K562 (cell line): ENCODE data around the gene OVCA2. TPM values are rescaled to one million over a fixed set of nuclear protein-coding genes. Genes with fewer than 3 reads are reported as not detected.

ENCODE experiments used
- ATAC-seq: fragments of 200-7000 bp; cut with Tn5 transposase; 3 replicates; pipeline ENCODE4 v1.9.1; 2020; ENCODE audit warnings: moderate library complexity
- BruUV-seq: library from RNA; stranded (reverse); fragments of 400-500 nt; replicated peaks from 2 replicates; lab custom pipeline; 2021; lab: Mats Ljungman, UMichigan
- CTCF ChIA-PET: fragments of 300-600 bp; formaldehyde crosslinking; extraction: SDS; loops from one replicate; lab custom pipeline; 2021; ENCODE audit warnings: low intra/inter-chr PET ratio; lab: Yijun Ruan, JAX
- POLR2A ChIA-PET: fragments of 300-600, 350-650 bp; sonication (Branson Sonifier 250); formaldehyde crosslinking; extraction: SDS; loops from one replicate; lab custom pipeline; 2021; ENCODE audit warnings: antibody characterized with exemption, inconsistent platforms; lab: Yijun Ruan, JAX
- DNase-seq, 4 experiments: peaks; one replicate each; pipeline versions ENCODE4 v3.0.0 to v3.0.0-alpha.2; 2011 to 2018; ENCODE audit warnings: low spot score in 3 of 4, mixed read lengths in 3 of 4; ENCODE audit errors: extremely low read depth in 1 of 4
- FAIRE-seq: peaks from 2 replicates; lab custom pipeline; 2011; peaks lifted over from hg19 to GRCh38; lab: Jason Lieb, UNC
- H2AFZ ChIP-seq: 2 replicates; pipeline ENCODE4 v1.6.0; 2011; ENCODE audit warnings: low read depth, low read length, control low read depth, inconsistent platforms
- H3K27ac ChIP-seq: fragments of 200-600 bp; 3 replicates; pipeline ENCODE4 v1.8.0; 2011; ENCODE audit warnings: low read depth, mild to moderate bottlenecking, control low read depth, inconsistent platforms, low read length, moderate library complexity, mixed read lengths; ENCODE audit errors: extremely low read depth
- H3K27me3 ChIP-seq, 2 experiments: fragments of 300-600 bp in 1 of 2; 2 replicates in 1 of 2; 3 replicates in 1 of 2; pipeline versions ENCODE4 v1.6.0 to v1.8.0; 2011; ENCODE audit warnings: inconsistent platforms in 2 of 2, low read length in 2 of 2, mild to moderate bottlenecking in 1 of 2, mixed read lengths in 1 of 2, moderate library complexity in 1 of 2; ENCODE audit not compliant: control insufficient read depth in 2 of 2, insufficient read depth in 2 of 2
- H3K36me3 ChIP-seq: fragments of 300-600 bp; 3 replicates; pipeline ENCODE4 v1.8.0; 2011; ENCODE audit warnings: mild to moderate bottlenecking, low read length, inconsistent platforms; ENCODE audit not compliant: control insufficient read depth, insufficient read depth
- H3K4me1 ChIP-seq, 2 experiments: fragments of 200-600 bp in 1 of 2; replicated peaks in 1 of 2; 2 replicates in 1 of 2; 3 replicates in 1 of 2; pipeline versions ENCODE4 v1.5.1 to v1.8.0; 2011; ENCODE audit warnings: inconsistent platforms in 2 of 2, low read length in 2 of 2, mild to moderate bottlenecking in 1 of 2, mixed read lengths in 1 of 2, moderate library complexity in 1 of 2; ENCODE audit not compliant: control insufficient read depth in 2 of 2, insufficient read depth in 2 of 2
- H3K4me2 ChIP-seq: 2 replicates; pipeline ENCODE4 v1.6.1; 2011; ENCODE audit warnings: low read length, control low read depth, inconsistent platforms, mixed read lengths; ENCODE audit not compliant: insufficient read depth
- H3K4me3 ChIP-seq: fragments of 200-600 bp; sonication (generic), shearing (Covaris generic); 2 replicates; pipeline ENCODE4 v1.5.1; 2016; ENCODE audit warnings: control low read depth, inconsistent platforms
- H3K79me2 ChIP-seq: fragments of 200-600 bp; 3 replicates; pipeline ENCODE4 v1.8.0; 2011; ENCODE audit warnings: low read length, inconsistent platforms; ENCODE audit not compliant: control insufficient read depth, insufficient read depth
- H3K9ac ChIP-seq, 2 experiments: 2 replicates each; pipeline versions ENCODE4 v1.6.0 to v1.6.1; 2011; ENCODE audit warnings: low read depth in 2 of 2, low read length in 2 of 2, control low read depth in 1 of 2, inconsistent platforms in 1 of 2, mild to moderate bottlenecking in 1 of 2, mixed read lengths in 1 of 2; ENCODE audit not compliant: insufficient read depth in 1 of 2
- H3K9me1 ChIP-seq: one replicate; pipeline ENCODE4 v1.6.0; 2011; ENCODE audit warnings: inconsistent platforms, mild to moderate bottlenecking, low read length, moderate library complexity; ENCODE audit not compliant: control insufficient read depth, insufficient read depth
- H3K9me3 ChIP-seq: replicated peaks from 2 replicates; pipeline ENCODE4 v1.5.1; 2011; ENCODE audit warnings: low read depth, low read length, inconsistent platforms; ENCODE audit not compliant: control insufficient read depth, insufficient read depth
- H4K20me1 ChIP-seq: replicated peaks from 2 replicates; pipeline ENCODE4 v1.6.1; 2011; ENCODE audit warnings: low read length, inconsistent platforms, mixed read lengths; ENCODE audit not compliant: control insufficient read depth, insufficient read depth
- E2F4 ChIP-seq: sonication (generic); formaldehyde crosslinking; IDR thresholded peaks from 2 replicates; pipeline ENCODE4 v1.8.0; 2022; ENCODE audit warnings: mild to moderate bottlenecking, low read depth, missing genetic modification reagents
- KAT2B ChIP-seq: IDR thresholded peaks from one replicate; pipeline ENCODE4 v1.6.1; 2012; ENCODE audit warnings: low read depth, mild to moderate bottlenecking, control low read depth, inconsistent platforms, low read length, moderate library complexity
- MTF1 ChIP-seq: fragments of 250-450 bp; sonication (Bioruptor Pico); IDR thresholded peaks from 2 replicates; pipeline ENCODE4 v1.9.0; 2021; ENCODE audit warnings: moderate library complexity, mild to moderate bottlenecking, inconsistent platforms, borderline replicate concordance
- RBM25 ChIP-seq: fragments of 200-400 bp; formaldehyde crosslinking; IDR thresholded peaks from 2 replicates; pipeline ENCODE4 v1.6.1; 2018; ENCODE audit warnings: low read length, low read depth, moderate library complexity; ENCODE audit not compliant: severe bottlenecking
- ZNF347 ChIP-seq: fragments of 450-650 bp; formaldehyde crosslinking; IDR thresholded peaks from 2 replicates; pipeline ENCODE4 v1.4.0; 2020; ENCODE audit warnings: low read depth, mild to moderate bottlenecking, moderate library complexity
- WGBS: fragments of 100-300 bp; shearing (Covaris generic); methylation state at CpG from one replicate; pipeline ENCODE4 v1.1.6; 2016; ENCODE audit warnings: low coverage, mixed read lengths; ENCODE audit not compliant: insufficient coverage; ENCODE audit errors: missing lambda C conversion rate; 5-methylcytosine and 5-hydroxymethylcytosine counted together
- in situ Hi-C: fragments of 300-500 bp; cut with MboI; formaldehyde crosslinking; loops from 4 replicates; pipeline ENCODE4 v1.15.0; 2018; ENCODE audit warnings: inconsistent platforms, mixed read lengths
- intact Hi-C: fragments of 100-400 bp; cut with micrococcal nuclease; formaldehyde crosslinking; loops from 2 replicates; pipeline ENCODE4 v1.14.2; 2022
- polyA plus RNA-seq, 8 experiments: library from polyadenylated mRNA; depleted of rRNA in 4 of 8; stranded (reverse) in 5 of 8; unstranded in 3 of 8; fragments of >200 nt; fragmentation: Nextera tagmentation in 2 of 8; fragmentation: Illumina TruSeq in 1 of 8; extraction: Ambion mirVana in 2 of 8; extraction: Trizol in 1 of 8; gene quantifications; 2 replicates each; pipeline versions ENCODE4 v1.2.1 to v1.2.3, GENCODE V29; 2011 to 2014; ENCODE audit warnings: inconsistent platforms in 1 of 8, missing spikeins in 1 of 8
- total RNA-seq, 7 experiments: library from RNA; depleted of rRNA in 6 of 7; stranded (reverse); fragments of >200 nt in 6 of 7; fragmentation: Illumina TruSeq in 2 of 7; extraction: Trizol in 2 of 7; gene quantifications; 2 replicates each; pipeline versions ENCODE4 v1.2.1 to v1.2.3, GENCODE V29; 2011 to 2021; ENCODE audit warnings: low replicate concordance in 1 of 7
- TF ChIP-seq, protein P1 (sequence below): sonication (generic); formaldehyde crosslinking; IDR thresholded peaks from 2 replicates; pipeline ENCODE4 v1.8.0; 2022; ENCODE audit warnings: mild to moderate bottlenecking, missing genetic modification reagents

Gene OVCA2
- total and polyA plus RNA-seq, 9 of the 15 experiments (the other 6 are each of a cell fraction or from before 2014, with no cell fraction given), result 3.0 to 23.7 (median 14.1) TPM

GRCh38 chr17:2003525-2003924, 38.3 kb upstream of the OVCA2 start:
- TF ChIP-seq ZNF347 (CRISPR knock-in tag), result no peak
- peak; percentile 44 for TF ChIP-seq RBM25
- TF ChIP-seq, all 486 proteins: peak for 1
- no TSS peak for BruUV-seq
- Histone ChIP-seq H3K27me3 (peaks cover 0 to 2% of the 10 kb centered on the region in 2 experiments; a peak in 2 of 5 replicates), H3K9me3 (no peaks in the 10 kb centered on the region), H3K27ac (no peak overlapping the region), H2AFZ (no peak overlapping the region), H3K4me1 (peaks cover 0 to 9% of the 10 kb centered on the region in 2 experiments; a peak in 2 of 5 replicates), H3K36me3 (no peaks in the 10 kb centered on the region), H3K9ac (no peak overlapping the region), H3K4me3 (no peak overlapping the region), H4K20me1 (no peaks in the 10 kb centered on the region), H3K4me2 (no peak overlapping the region), H3K79me2 (no peaks in the 10 kb centered on the region), H3K9me1 (no peaks in the 10 kb centered on the region)
- ChIA-PET CTCF (no interaction called here), POLR2A (no interaction called here)
- no peak for ATAC-seq
- WGBS, result 34% methylated on average over 10 of the region's 13 CpGs
- intact Hi-C loops, result no loop called here
- no peak for DNase-seq
- in situ Hi-C loops, result no loop called here
- no peak for FAIRE-seq

DNA sequence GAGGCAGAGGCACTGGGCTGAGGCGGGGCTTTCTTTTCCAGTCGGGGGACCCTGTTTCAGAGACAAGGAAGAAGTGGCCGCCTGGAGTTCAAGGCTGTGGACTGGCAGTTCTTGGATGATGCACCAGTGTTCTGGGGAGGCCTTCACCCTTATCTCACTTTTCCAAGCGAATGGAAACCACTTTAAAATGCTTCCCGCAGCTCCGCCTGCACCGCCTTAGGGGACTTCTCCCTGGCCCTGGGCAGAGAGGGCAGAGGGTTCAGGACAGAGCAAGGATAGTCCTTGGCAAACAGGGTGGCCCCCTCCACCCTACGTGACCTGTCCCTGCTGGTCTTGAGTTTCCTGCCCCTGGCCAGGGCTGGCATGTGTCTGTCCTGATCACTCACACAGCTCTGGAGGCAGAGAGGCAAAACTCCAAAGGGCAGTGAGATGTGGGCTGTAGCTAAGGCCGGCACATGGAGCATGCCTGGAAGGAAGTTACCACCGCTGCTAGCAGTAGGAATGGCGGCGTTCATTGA, 37.3 kb upstream of the OVCA2 start:
- TF ChIP-seq, protein P1, sequence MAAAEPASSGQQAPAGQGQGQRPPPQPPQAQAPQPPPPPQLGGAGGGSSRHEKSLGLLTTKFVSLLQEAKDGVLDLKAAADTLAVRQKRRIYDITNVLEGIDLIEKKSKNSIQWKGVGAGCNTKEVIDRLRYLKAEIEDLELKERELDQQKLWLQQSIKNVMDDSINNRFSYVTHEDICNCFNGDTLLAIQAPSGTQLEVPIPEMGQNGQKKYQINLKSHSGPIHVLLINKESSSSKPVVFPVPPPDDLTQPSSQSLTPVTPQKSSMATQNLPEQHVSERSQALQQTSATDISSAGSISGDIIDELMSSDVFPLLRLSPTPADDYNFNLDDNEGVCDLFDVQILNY, result no peak
- no peak for TF ChIP-seq MTF1 (CRISPR knock-in tag)
- TF ChIP-seq KAT2B, result no peak
- no peak for TF ChIP-seq E2F4 (CRISPR knock-in tag)
- Histone ChIP-seq H2AFZ (no peak overlapping the region), H3K9ac (no peak overlapping the region; a peak in 1 of 4 replicates), H3K9me3 (no peaks in the 10 kb centered on the region), H3K36me3 (no peaks in the 10 kb centered on the region), H3K4me1 (peaks cover 0 to 9% of the 10 kb centered on the region in 2 experiments; a peak in 2 of 5 replicates), H3K27ac (no peak overlapping the region), H3K9me1 (no peaks in the 10 kb centered on the region), H3K79me2 (no peaks in the 10 kb centered on the region), H3K4me2 (no peak overlapping the region), H3K27me3 (peaks cover 0 to 2% of the 10 kb centered on the region in 2 experiments; a peak in 2 of 5 replicates), H3K4me3 (no peak overlapping the region), H4K20me1 (no peaks in the 10 kb centered on the region)
- no TSS peak for BruUV-seq
- in situ Hi-C loops, result no loop called here
- DNase-seq (no peak), FAIRE-seq (no peak), ATAC-seq (no peak)
- 14% methylated on average over 10 of the region's 12 CpGs for WGBS
- intact Hi-C loops, result no loop called here
- POLR2A ChIA-PET, result interaction anchor here (0.7 kb wide), 3 partner anchors 24 to 400 kb away, joined by 3 to 4 read pairs (median 3); no protein-coding TSS in a partner anchor
- CTCF ChIA-PET, result no interaction called here
